22Rv1 (cell line): ENCODE data around the gene LDLRAD4.

ENCODE experiments used
- H3K27ac ChIP-seq: fragments of 450-650 bp; 2 replicates; pipeline ENCODE4 v1.5.1; 2017
- ZFX ChIP-seq: fragments of 450-650 bp; IDR thresholded peaks from 2 replicates; pipeline ENCODE4 v1.6.1; 2017; ENCODE audit warnings: antibody characterized with exemption, borderline replicate concordance
- TF ChIP-seq, protein P1 (sequence below): fragments of 450-650 bp; IDR thresholded peaks from 2 replicates; pipeline ENCODE4 v1.5.1; 2017; ENCODE audit warnings: mild to moderate bottlenecking

Gene LDLRAD4

DNA sequence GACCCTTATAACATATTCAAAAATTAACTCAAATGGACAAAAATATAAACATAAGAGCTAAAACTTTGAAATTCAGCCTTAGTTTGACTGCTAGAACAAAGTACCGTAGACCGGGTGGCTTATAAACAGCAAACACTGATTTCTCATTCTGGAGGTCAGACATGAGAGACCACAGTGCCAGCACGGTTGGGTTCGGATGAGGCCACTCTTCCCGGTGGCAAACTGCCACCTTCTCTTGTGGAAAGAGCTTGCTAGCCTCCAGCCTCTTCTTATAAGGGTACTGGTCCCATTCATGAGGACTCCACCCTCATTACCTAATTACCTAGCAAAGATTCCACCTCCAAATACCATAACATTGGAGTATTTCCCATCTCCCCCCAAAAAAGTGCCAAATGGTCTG, 416.5 kb downstream of the LDLRAD4 start:
- TF ChIP-seq ZFX: no peak
- TF ChIP-seq, protein P1, sequence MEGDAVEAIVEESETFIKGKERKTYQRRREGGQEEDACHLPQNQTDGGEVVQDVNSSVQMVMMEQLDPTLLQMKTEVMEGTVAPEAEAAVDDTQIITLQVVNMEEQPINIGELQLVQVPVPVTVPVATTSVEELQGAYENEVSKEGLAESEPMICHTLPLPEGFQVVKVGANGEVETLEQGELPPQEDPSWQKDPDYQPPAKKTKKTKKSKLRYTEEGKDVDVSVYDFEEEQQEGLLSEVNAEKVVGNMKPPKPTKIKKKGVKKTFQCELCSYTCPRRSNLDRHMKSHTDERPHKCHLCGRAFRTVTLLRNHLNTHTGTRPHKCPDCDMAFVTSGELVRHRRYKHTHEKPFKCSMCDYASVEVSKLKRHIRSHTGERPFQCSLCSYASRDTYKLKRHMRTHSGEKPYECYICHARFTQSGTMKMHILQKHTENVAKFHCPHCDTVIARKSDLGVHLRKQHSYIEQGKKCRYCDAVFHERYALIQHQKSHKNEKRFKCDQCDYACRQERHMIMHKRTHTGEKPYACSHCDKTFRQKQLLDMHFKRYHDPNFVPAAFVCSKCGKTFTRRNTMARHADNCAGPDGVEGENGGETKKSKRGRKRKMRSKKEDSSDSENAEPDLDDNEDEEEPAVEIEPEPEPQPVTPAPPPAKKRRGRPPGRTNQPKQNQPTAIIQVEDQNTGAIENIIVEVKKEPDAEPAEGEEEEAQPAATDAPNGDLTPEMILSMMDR: no peak
- H3K27ac ChIP-seq: no peak overlapping the region

DNA sequence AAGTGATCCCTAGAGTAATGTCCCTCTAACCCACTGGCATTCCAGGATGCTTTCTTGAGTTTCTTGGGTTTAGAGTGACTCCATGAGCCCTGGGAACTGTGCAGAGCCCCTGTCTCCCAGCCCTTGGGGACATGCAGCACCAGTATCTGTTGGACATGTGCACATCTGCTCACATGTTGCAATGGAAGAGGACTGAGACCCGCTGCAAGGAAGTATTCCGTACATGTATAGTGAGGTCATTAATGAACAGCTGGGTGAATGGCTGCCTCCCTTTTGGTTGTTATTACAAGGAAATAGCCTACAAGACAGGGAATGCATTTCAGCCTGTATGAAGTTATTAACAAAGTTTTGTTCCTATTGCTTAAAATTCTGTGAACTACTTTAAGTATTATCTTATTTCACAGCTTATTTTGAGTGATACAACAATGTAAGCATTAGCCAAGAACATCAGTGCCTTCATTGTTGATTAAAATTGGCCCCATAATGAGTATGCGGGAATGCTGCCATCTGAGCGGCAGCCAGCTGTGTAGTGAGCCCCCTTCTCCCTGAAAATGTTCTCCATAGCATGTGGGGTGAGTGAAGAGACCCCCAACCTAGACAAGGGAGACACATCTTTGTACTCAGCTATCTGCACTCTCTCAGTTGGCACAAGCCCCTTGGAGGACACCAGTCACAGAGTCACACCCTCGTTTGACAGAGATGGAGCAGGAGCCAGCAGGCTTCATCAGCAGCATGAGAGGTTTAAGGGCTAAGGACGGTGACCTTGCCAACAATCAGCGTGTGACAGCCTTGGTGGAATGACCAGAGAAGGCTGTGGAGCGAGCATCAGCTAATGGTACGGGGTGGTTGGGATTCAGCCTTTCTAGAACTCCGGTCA, 420.4 kb downstream of the LDLRAD4 start:
- TF ChIP-seq ZFX: no peak
- TF ChIP-seq, protein P1: no peak
- H3K27ac ChIP-seq: no peak overlapping the region

DNA sequence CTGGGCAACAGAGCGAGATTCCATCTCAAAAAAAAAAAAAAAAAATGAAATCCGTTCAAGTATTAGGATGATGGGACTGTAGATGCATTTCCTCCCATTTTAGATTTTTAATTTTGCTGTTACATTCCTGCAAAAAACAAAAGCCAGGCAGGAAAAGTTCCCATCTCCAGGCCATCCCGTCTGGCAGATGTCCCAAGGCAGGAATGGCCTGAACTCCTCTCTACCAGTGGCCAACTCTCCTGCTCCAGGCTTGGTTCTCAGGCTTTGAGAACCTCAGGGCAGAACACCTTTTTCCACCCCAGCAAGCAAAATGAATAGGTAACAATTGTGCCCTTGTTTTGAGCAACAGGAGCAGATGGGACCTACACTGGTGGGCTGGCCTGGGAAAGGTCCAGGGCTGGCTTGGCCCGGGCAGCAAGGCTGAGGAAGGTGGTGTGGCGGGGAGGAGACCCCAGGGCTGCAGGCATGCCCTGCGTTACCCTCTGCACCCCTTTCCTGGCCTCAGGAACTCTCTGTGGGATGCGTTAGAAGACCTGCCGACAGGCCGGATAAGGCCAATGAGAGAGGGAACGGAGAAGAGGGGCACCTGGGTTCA, 421.8 kb downstream of the LDLRAD4 start:
- TF ChIP-seq ZFX: no peak
- TF ChIP-seq, protein P1: no peak
- no peak overlapping the region for H3K27ac ChIP-seq

DNA sequence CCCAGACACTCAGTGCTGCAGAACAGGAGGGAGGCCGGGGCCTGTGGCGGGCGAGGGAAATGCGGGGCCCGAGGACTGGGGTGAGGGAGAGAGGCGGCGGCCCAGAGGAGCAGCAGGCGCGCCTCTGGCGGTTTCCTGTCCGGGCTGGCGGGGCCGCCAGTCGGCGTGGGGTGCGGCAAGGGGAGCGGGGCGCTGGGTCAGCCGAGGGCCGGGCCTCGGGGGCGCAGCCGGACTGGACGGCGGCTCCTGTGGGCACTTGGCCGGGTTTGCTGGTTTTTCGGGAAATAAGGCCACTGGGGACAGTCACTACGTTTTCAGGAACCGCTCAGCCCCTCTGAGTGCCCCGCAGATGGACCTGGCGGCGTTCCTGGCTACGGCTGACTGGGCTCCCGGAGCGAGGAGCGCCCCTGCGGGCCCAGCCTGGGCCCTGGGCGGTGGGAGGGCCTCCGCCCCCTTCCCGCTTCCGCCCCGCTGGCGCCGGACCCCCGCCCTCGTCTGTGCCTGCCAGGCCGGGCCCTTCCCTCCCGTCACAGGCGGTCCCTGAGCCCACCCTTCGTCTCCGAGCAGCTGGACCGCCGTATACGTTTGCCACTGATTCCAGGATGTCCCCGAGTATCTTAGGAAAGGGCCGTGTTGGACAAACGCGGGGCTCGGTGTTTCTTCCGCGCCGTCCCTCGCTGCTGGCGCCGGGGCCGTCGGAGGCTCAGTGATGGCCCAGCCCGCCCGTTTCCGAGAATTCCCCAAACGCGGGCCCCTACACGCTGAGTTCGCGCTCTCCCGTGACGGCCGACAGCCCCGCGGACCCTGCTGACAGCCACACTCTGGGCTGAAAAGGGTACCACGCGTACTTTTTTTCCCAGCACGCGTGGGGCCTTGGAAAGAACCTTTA, 423.2 kb downstream of the LDLRAD4 start:
- H3K27ac ChIP-seq: no peak overlapping the region
- TF ChIP-seq ZFX: no peak
- TF ChIP-seq, protein P1: no peak

DNA sequence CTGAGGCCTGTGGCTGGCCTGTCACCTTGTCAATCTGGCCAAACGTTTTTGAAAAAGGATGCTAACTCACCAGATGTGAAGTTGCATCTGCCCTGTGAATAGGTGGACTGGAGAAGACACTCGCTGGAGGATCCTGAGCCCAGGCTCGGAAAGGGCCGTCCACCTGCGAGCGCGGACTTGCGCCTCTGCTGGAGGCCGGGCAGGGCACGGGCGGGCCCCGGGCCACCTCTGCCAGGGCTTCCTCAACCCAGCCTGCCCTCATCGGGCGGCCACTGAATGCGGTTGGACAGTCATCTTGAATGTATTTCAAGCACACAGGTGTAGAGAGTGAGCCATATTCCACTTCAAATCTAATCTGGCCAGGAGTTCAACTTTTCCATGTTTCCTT, 423.9 kb downstream of the LDLRAD4 start:
- TF ChIP-seq, protein P1: no peak
- TF ChIP-seq ZFX: no peak
- no peak overlapping the region for H3K27ac ChIP-seq

DNA sequence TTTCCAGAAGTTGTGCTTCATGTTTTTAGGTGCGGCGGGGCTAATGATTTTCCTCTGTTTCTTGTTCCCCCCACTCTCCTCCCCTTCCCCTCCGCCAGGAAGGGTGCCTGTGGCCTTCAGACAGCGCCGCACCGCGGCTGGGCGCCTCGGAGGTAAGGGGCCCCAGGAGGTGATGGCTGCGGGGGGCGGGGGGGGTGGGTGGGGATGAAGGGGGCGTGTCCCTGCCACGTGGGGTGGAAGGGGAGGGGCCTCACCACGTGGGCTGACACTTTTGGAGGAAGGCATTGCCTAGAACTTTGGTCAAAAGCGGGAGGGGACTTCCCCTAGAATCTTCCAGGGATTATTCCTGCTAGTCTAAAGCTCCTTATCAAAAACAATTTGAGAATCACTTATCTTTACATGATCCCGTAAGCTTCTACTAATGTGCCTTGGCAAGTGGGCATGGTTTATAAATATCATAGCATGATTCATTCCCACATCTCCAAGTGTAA, 424.7 kb downstream of the LDLRAD4 start:
- no peak overlapping the region for H3K27ac ChIP-seq
- TF ChIP-seq, protein P1: no peak
- TF ChIP-seq ZFX: no peak
